GM20000 (cell line): ENCODE data around the gene NAALADL2.

Experiments
- DNase-seq: peaks from one replicate; pipeline ENCODE4 v3.0.0; 2012; ENCODE audit warnings: low spot score
- CTCF ChIP-seq: IDR thresholded peaks from 2 replicates; pipeline ENCODE4 v1.5.1; 2012; ENCODE audit warnings: mild to moderate bottlenecking, control low read depth; ENCODE audit errors: extremely low read depth, missing control alignments

Gene NAALADL2

GRCh38 chr3:175107231-175107630 is 248.1 kb downstream of the NAALADL2 start:
- no peak for DNase-seq
- TF ChIP-seq CTCF, result no peak

- no peak for DNase-seq
- TF ChIP-seq CTCF, result no peak
Measured at GRCh38 chr3:175107995-175108394, 248.9 kb downstream of the NAALADL2 start.

GRCh38 chr3:175108613-175109151 is 249.5 kb downstream of the NAALADL2 start:
- DNase-seq, result no peak
- TF ChIP-seq CTCF, result no peak

- no peak for DNase-seq
- TF ChIP-seq CTCF, result no peak
Measured at GRCh38 chr3:175111036-175111435, 251.9 kb downstream of the NAALADL2 start.

GRCh38 chr3:175118382-175118941 is 259.3 kb downstream of the NAALADL2 start:
- no peak for DNase-seq
- TF ChIP-seq CTCF, result no peak

GRCh38 chr3:175121225-175121624 is 262.1 kb downstream of the NAALADL2 start:
- TF ChIP-seq CTCF, result no peak
- no peak for DNase-seq

- TF ChIP-seq CTCF, result no peak
- DNase-seq, result no peak
Measured at GRCh38 chr3:175127075-175127662, 268.0 kb downstream of the NAALADL2 start.
